GM12801 (cell line): ENCODE results near the gene HMGN4.

ENCODE experiments used
- TF ChIP-seq, protein P1 (sequence below): IDR thresholded peaks from one replicate; pipeline ENCODE4 v1.5.1; 2011; ENCODE audit warnings: control low read depth; ENCODE audit not compliant: insufficient read length; ENCODE audit errors: extremely low read depth

HMGN4 gene

GRCh38 chr6:26537846-26538571, at the start of gene HMGN4:
HMGN4 (plus strand) TSS chr6:26538366; CDS start chr6:26545207, 6,841 bp downstream.
- TF ChIP-seq, protein P1, sequence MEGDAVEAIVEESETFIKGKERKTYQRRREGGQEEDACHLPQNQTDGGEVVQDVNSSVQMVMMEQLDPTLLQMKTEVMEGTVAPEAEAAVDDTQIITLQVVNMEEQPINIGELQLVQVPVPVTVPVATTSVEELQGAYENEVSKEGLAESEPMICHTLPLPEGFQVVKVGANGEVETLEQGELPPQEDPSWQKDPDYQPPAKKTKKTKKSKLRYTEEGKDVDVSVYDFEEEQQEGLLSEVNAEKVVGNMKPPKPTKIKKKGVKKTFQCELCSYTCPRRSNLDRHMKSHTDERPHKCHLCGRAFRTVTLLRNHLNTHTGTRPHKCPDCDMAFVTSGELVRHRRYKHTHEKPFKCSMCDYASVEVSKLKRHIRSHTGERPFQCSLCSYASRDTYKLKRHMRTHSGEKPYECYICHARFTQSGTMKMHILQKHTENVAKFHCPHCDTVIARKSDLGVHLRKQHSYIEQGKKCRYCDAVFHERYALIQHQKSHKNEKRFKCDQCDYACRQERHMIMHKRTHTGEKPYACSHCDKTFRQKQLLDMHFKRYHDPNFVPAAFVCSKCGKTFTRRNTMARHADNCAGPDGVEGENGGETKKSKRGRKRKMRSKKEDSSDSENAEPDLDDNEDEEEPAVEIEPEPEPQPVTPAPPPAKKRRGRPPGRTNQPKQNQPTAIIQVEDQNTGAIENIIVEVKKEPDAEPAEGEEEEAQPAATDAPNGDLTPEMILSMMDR, result no peak

- TF ChIP-seq, protein P1, result no peak
These were observed 47.9 kb upstream of the HMGN4 start for GRCh38 chr6:26489996-26490964.

- TF ChIP-seq, protein P1, result no peak
These were observed 46.6 kb upstream of the HMGN4 start for GRCh38 chr6:26491604-26492003.

GRCh38 chr6:26493258-26493657, 44.9 kb upstream of the HMGN4 start:
- TF ChIP-seq, protein P1, result no peak

- TF ChIP-seq, protein P1, result no peak
These were observed 44.0 kb upstream of the HMGN4 start for GRCh38 chr6:26494117-26494516.

DNA sequence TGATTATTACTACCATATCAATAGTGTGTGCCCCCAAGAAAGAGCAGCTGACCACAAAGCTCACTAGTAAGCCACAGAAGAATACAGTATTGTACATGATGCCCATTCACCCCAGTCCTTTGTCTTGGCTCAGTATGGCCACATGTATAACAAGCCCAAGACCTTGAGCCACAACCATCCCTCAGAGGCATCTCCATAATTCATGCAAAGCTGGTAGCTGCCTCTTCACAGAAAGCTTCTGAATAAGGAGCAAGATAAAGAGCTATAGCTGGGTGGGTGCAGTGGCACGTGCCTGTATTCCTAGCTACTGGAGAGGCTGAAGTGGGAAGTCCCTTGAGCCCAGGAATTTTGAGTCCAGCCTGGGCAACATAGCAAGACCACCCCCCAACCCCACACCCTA, 42.9 kb upstream of the HMGN4 start:
- TF ChIP-seq, protein P1, result no peak

DNA sequence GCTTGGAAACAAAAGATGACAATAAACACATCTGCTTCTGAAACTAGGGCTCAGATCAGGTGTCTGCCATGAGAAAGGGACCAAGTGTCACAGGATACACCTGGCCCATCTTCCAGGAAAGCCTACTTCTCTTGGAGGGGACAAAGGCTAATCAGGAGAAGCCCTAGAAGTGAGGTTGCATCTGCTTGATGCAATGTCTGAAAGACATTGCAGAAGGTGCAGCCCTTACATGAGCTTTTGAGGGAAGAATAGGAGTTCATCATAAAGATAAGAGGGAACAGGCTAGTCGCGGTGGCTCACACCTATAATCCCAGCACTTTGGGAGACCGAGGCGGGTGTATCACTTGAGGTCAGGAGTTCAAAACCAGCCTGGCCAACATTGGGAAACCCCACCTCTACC, 40.6 kb upstream of the HMGN4 start:
- TF ChIP-seq, protein P1, result no peak
